Esophagus muscularis mucosa (tissue), 3 donors: ENCODE data around the gene ZER1.

Experiments used
- POLR2A ChIP-seq: fragments of 450-650 bp; IDR thresholded peaks from one replicate; pipeline ENCODE4 v1.6.1; 2017; ENCODE audit warnings: antibody characterized with exemption, moderate library complexity, mild to moderate bottlenecking, low read depth
- TF ChIP-seq, protein P1 (sequence below), 3 experiments: fragments of 200-600 bp in 2 of 3; fragments of 450-650 bp in 1 of 3; sonication (generic) in 2 of 3; IDR thresholded peaks; one replicate each; pipeline ENCODE4 v1.5.1; 2017 to 2019; ENCODE audit warnings: antibody characterized with exemption in 3 of 3, mild to moderate bottlenecking in 2 of 3, moderate library complexity in 1 of 3

DNA sequence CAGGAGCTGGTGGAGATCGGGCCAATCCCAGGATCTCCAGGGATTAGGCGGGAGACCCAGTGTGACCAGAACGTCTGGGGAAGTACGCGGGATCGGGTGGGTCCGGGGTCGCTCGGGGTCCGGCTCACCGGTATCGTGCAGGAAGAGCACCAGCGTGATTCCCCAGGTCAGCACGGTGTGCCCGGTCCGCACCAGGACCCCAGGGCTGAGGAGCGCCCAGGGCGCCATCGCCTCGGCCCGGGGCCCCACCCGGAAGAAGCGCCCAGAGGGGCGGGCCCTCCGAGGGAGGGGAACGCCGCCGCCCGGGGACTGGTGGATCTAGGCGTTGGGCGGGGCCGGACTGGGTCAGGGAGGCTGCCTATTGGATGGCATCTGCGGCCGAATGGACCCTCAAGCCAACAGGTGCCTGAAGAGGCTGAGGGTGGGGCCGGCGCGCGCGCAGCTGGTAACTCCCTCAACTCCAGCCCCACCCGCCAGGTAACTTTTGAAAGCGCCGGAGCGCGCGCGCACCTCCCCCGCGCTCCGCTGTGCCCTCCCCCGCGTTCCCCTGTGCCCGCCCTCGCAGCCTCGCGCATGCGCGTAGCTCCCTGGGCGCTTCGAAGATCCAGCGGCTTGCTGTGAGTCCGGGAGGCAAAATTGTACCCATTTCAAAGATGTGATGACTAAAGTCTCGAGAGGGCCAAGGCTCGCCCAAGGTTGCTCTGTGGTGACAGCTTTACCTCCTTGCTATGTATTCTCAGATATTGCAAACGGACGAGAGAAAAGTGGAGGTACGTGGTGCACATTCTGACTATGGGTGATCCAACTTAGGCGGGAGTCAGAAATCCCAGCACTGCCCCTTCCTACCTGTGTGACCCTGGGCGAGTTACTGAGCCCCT is 47.6 kb downstream of the ZER1 start, which contains the start of gene ZDHHC12:
- peak; percentile 64 for TF ChIP-seq POLR2A
- TF ChIP-seq, protein P1, sequence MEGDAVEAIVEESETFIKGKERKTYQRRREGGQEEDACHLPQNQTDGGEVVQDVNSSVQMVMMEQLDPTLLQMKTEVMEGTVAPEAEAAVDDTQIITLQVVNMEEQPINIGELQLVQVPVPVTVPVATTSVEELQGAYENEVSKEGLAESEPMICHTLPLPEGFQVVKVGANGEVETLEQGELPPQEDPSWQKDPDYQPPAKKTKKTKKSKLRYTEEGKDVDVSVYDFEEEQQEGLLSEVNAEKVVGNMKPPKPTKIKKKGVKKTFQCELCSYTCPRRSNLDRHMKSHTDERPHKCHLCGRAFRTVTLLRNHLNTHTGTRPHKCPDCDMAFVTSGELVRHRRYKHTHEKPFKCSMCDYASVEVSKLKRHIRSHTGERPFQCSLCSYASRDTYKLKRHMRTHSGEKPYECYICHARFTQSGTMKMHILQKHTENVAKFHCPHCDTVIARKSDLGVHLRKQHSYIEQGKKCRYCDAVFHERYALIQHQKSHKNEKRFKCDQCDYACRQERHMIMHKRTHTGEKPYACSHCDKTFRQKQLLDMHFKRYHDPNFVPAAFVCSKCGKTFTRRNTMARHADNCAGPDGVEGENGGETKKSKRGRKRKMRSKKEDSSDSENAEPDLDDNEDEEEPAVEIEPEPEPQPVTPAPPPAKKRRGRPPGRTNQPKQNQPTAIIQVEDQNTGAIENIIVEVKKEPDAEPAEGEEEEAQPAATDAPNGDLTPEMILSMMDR (IDR thresholded peaks at IDR 0.05): peak in 1 of 3 experiments; percentile 12
